GM19025 (cell line): ENCODE data around the gene PDE8B.

Experiments used
- ATAC-seq: cut with Tn5 transposase; IDR thresholded peaks from one replicate; pipeline ENCODE4 v1.9.1; 2021; ENCODE audit warnings: mild to moderate bottlenecking, low read depth, moderate library complexity; ENCODE audit not compliant: unreplicated experiment

The PDE8B gene

DNA sequence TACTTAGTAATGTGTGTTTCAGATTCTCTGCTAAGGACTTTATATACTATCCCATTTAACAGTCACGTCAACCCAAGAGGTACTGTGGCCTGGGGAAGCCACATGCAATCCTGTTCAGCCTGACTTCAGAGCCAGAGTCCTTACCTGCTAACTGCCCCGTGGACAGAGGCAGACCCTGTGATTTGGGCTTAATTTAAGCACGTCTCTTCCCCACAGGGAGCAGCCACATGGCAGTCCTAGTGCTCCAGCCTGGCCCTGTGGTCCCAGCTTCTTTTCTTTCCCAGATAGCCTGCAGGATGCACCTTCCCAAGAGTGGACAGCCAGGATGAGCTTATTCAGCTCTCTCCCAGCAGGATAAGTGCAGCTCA is 71.5 kb downstream of the PDE8B start:
- no peak for ATAC-seq

DNA sequence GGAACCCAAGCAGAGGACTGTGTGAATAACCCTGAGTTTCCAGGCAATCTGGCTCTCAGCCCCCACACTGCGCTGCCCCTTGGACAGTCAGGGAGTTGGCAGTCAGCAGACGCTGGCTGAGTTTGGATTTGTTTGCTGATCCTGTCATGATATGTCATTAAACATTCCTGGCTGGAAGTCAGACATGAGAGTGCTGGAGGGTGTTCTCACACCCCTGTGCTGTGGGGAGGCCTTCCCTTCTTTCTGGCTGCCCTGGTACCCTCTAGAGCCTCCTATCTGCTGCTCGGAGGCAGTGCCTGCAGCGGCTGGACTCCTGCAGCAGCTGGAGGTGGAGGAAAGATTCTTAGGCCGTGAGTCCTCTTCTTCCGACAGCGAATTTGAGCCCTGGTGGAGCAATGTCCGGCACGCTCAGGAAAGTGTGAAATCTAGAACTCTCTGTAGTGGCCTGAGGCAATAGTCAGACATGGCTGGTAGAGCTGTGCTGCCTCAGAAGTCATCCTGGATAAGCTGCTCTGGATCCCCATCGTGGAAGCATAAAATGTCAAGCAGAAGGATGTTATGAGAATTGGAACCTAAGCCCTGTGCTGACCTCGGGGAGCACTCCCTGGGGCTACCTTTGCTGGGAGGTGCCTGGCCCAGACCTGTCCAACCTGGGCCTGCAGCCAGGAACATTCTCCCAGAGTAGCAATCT is 72.0 kb downstream of the PDE8B start:
- no peak for ATAC-seq

DNA sequence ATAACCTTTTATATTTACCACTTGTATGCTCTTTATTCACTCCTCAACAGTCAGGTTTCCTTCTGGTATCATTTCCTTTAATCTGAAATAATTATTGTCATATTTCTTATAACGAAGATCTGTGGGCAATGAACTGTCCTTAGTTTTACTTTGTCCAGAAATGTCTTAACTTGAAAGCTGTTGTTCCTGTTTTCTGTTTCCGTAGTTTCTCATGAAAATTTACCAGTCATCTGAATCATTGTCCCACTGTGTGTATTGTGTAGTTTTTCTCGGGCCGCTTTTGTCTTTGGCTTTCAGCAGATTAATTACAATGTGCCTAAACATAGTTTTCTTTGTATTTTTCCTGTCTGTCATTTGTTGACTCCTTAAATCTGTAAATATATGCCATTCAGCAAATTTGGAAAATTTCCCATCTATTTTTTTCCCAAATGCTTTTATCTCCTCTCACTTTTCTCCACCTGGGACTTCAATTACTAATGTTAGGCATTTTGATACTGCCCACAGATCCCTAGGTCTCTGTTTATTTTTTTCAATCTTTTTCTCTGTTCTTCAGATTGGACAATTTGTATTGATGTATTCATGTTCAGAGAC is 74.9 kb downstream of the PDE8B start:
- ATAC-seq: no peak

DNA sequence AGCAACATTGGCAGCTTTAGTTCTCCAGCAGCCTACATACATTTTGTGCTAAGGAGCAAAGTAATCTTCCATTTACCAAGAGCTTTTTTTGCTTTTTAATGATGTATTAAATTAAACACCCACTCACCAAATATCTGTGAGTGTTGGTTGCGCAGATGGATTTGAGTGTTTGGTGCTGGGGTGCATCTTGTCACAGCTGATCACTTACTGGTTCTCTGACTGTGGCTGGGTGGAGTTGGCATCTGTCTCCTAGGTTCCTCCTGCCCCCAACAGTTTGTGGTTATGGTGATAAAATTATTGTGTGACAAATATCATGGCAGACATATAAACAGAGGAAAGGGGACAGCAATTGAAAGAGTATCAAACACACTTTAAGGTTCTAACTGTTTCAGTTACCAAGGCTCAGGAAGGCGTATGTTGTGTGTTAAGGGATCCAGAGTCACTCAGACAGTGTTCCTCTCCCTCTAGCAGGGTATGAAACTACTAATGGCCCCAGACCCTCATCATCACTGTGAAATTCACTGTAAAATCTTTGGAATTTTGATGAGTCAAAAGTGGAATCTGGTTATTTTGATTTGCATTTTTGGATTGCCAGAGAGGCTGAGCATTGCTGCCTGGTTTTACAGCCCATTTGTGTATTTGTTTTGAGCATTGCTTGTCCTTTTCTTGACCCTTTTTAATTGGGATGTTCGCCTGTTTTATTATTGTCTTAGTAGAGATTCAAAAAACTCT is 81.7 kb downstream of the PDE8B start:
- ATAC-seq: no peak

DNA sequence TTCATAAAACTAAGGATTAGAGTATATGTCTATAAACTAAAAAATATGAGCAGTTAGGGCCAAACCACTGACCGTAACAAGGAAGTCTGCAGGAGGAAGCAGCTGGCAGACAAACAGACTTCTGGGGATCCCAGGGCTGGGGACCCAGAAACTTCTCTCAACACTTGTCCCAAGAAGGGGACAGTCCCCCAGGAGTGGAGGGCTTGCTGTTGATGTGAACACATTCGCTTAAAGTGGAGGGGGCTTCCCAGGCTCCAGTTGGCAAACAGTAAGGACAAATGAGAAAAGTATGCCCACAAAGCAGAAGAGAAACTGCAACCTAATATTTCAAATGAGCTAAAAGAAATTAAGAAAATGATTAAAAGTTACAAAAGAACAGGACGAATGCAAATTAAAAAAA is 83.7 kb downstream of the PDE8B start:
- no peak for ATAC-seq

DNA sequence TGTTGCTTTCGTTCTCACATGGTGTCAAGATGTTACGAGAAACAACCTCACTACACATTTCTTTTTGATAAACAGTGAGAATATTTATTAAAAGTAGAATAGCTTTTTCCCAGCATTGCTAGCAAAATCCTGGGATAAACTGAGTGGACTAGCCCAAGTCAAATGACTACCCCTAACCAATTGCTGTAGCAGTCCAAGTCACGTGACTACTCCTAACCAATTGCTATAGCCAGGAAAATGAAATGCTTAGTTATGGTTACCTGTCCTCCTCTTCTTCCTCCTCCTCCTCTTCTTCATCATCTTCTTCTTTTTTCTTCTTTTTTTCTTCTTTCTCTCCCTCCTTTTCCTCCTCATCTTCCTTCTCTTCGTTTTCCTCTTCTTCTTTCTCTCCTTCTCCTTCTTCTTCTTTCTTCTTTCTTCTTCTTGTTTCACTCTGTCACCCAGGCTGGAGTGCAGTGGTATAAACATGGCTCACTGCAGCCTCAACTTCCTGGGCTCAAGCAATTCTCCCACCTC is 85.4 kb downstream of the PDE8B start:
- no peak for ATAC-seq

DNA sequence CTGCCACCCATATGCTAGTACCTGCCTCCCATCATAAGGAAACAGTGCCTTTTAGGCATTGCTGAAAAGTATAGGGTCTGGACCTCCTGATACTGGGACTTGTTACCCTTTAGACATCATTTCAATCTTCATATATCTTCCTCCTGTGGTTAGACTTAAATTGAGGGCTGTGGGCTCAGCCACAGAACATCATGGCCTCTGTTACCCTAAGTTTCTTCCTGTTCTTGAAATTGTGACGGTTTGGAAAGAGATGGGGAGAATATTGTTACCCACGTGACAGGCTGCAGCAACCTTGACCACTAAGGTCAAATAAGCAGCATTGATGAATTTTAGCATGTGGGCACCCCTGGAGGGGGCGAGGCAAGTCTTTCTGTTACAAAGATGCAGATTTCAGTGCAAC is 87.7 kb downstream of the PDE8B start:
- ATAC-seq: no peak

DNA sequence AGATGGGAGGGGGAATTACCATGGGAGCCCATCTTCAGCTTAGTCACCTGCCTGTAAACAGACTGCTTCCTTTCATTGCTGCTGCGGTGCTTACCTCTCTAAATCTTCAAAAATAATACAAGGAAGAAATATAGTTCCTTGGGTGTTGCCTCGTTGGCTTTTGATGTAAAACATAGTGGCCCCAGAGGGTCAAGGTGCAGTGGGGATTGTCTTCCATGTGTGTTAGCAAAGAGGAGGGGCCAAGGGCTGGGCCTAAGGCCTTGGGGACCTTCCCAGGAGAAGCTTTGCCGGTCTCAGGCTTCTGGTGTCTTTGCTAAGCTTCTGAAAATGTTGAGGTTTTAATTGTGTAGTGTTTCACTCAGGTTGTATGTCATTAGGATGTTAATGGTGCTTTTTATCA is 90.0 kb downstream of the PDE8B start:
- no peak for ATAC-seq

DNA sequence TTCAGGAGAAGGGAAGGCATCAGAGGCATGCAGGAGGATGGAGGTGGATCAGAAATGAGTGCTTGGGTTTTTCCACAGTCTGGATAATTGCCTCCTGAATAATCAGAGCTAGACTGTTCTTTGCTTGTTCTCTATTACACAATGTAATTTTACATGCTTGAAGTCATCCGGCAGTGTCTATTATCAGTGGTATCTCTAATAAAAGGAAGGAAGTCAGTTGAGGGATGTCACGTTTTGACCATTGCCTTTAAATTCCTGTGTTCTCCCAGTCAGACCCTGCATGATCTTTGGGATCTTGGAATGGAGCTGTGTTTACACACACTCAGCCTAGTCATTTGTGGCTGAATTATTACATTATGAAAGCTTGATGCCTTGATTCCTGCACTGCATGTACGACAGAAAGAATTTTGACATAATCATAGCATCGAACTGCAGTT is 91.0 kb downstream of the PDE8B start:
- no peak for ATAC-seq

DNA sequence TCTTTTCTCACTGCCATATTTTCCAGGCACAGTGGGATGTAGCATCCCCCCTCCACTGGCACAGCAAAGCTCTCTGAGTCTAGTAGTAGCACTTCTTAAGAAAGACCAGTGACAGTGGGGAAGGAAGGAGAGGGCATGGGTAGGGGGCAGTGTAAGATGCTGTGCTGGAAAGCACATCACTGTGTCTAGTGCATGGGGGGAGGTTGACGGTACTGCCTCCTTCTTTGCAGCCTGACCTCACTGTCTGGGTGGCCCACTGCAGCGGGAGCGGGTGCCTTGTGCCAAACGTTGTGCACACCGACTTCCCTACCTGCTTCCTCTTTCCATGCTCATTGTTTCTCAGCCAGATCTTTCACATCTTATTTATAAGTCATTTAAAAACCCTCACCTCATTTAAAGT is 91.8 kb downstream of the PDE8B start:
- no peak for ATAC-seq

DNA sequence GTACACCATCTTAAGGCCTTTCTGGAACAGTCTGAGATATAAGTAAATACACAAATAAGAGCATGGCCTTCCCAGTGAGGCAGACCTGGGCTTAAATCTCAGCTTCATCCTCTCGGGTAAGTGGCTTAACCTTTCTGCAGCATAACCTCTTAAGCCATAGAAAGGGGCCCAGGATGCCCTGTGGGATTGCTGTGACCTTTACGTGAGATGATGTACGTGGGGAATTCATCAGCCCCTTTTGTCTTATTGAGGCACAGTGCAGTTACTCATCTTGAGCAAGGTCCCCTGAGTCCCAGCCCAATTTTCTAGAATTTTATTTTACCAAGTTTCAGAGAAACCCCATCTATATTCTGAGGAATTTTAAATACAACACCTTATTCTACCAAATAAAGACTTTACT is 92.2 kb downstream of the PDE8B start:
- ATAC-seq: no peak

DNA sequence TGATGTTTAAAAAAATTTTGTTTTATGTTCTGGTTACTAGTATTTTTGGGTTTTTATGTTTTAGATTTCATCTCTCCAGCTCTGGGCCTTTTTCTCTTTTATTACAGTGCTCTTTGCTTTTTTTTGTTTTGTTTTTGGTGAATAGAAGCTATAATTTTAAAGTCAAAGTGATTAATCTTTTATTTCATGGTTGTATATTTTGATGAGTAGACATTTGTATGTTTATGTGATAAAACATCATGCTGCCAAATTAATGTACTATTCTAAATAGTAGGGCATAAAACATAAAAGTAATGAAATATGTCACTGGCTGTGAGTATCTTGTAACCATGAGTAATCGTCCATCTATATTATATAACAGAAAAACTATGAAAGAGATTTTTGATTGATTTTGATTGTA is 93.9 kb downstream of the PDE8B start:
- no peak for ATAC-seq

DNA sequence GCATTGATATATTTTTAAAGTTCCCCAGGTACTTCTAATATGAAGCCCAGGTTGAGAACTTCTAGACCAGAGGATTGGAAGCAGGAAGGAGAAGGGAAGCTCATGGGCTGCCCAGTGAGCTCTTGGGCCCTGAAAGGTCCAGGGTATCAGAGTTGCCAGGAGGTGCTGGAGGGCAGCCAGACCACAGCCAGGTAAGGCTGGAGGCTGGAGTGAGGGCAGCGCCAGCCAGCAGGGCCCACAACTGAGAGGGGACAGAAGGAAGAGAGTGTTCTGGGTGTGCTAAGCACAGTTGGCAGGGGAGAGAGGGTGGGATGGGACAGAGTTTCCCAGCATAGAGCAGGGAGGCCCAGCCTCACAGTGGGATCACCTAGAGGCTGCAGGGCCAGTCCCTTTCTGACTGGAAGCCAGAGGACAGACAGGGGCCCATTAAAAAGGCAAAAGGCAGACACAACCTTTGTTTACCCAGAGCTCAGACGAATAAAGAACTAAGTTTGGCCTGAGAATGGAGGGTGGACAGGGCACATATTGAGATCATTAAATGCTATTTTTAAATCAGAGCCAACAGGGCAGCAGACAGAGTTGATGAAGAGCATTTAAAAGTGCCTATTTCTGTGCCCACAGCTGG is 94.9 kb downstream of the PDE8B start:
- no peak for ATAC-seq

DNA sequence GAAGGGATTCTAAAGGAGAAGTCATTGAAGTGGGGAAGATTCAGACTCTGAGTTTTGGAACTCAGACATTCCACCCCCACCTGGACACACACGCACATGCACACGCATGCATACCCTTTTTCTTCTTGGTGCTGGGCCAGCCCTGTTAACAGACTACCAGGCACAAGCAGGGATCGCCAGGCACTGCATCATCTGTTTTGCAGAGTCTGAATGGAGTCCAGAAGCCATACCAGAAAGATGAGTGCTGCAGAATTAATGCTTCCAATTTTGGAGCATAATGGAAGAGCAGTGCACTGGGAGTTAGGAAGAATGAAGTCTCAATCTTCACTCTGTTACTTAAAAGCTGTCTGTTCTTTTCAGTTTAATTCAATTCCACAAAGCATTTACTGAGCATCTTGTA is 95.5 kb downstream of the PDE8B start:
- ATAC-seq: no peak

DNA sequence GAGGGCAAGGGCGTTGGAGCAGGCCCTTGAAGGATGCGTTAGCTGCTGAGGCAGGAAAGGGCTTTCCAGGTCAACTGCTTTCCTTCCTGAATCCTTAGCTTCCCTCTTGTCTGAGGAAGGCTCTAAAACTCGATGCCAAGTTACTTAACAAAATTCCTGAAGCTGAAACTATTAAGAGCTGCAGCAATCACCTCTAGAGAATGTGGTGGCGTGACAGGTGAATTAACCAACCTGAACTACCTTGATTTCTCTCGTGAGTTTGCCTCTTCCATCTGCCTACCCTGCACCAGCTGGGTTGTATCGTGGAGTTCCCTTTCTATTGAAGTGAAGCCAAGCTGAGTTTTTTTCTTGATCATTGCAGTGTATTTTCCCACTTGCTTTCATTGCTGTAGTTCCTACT is 96.1 kb downstream of the PDE8B start:
- no peak for ATAC-seq

DNA sequence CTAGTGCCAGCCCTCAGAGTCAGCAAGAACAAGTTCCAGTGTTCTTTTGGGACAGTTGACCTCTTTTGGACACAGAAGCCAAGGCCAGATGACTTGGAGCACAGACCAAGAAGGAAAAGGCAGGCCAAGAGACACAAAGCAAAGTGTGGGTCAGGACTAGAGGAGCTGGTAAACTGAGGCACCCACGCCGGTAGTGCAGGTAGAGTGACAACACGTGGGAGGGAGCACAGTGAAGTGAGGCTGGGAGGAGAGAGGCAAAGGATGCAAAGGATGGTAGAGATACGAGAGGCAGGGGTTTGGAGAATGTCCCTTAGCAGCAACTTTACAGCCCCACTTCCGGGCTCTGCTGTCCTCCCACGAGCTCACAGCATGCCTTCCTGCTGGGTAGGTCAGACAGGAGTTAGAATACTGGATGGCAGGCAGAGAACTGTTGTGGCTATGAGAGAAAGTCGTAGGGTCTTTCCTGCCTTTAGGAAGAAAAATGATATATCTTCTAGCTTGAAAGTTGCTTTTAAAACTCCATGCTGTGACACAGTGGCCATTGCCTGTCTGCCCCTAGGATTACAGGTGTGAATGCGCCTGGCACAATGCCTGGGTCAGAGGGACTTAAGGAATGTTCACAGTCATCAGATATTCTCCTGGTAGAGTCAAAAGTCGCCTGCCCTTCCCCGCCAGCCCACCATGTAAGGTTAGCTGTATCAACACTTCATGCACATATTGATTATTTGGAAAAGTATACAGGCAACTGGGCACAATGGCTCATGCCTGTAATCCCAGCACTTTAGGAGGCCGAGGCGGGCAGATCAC is 97.9 kb downstream of the PDE8B start:
- no peak for ATAC-seq

DNA sequence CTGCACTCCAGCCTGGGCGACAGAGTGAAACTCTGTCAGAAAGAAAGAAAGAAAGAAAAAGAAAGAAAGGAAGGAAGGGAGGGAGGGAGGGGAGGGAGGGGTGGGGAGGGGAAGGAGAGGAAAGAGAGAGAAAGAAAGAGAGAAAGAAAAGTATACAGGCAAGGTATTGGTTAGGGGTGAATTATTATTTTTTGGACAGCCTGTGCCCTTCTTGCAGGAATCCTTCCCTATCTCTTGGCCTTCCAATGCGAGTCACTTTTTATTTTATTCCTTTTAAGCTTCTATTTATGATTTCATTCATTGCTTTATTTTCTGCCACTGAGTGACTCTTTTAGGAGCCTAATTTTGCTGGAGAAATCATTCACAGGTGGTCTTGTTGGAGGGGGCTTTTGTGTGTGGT is 98.7 kb downstream of the PDE8B start:
- no peak for ATAC-seq

DNA sequence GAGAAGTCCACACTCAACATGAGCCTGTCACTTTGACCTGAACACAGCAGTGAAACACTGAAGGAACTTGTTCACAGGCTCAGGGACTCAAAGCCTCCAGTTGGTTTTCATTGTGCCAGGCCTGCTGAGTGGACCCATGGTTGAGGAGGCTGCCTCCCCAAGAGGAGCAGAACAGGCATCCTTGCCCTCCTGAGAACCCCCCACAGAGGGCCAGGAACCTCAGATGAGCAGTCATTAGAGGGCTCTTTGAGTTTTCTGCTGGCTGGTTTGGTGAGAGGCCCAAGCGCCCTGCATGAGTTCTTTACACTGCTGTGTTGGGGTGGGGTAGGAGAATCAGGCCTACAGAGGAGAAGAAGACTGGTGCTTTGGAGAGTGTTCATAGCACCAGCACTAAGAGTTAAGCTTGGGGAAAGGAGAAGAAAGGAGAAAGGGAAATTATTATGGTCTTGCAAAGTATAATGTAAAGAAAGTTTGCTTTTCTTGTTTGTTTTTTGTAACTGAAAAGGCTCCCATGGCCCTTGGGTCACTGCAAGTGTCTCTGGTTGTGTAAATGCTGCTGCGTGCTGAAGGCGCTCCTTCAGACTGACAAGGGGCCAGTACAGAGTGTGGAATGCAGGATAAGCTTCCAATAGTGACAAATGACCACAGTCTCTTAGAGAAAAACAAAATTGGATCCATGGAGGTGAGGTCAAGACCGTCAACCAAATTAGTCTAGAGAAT is 100.2 kb downstream of the PDE8B start:
- no peak for ATAC-seq

DNA sequence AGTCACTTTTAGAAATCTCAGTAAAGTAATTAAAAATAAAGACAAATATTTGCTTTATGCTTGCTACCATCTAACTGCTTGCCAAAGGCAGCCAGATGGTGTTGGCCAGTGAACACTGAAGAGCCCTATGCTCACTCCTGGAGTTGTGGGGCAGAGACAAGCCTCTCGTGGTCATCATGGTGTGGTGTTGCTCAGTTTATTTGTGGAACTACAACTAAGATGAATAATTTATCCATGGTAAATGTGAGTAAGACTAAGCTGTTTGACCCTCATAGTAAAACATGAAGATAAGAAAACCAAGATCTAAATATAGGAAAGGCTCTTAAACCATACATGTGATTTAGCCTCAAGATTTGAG is 100.7 kb downstream of the PDE8B start:
- no peak for ATAC-seq

DNA sequence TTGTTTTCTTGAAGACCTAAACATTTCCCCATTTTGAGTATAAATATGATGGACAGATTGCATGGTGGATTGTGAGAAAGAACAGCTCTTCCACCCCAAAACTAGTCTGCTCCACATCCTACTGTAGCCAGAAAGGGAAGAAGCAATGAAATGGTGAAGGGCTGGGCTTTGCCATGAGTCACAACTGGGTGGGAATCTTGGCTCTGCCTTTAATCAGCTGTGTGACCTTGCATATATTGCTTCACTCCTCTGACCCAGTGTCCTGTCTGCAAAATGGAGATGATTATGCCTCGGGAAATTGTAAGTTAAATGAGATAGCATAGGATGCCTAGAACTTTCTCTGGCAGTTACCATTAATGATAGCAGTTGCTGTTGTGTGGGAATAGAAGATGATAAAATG is 101.9 kb downstream of the PDE8B start:
- no peak for ATAC-seq
